GM20431 (cell line): ENCODE results near the gene ZNF184.

ENCODE experiments used
- in situ Hi-C: fragments of 300-500 bp; cut with MseI, MboI; formaldehyde crosslinking; loops from one replicate; pipeline ENCODE4 v1.15.0; 2020; ENCODE audit warnings: low sequenced_read_pairs; ENCODE audit not compliant: unreplicated experiment

Gene ZNF184

DNA sequence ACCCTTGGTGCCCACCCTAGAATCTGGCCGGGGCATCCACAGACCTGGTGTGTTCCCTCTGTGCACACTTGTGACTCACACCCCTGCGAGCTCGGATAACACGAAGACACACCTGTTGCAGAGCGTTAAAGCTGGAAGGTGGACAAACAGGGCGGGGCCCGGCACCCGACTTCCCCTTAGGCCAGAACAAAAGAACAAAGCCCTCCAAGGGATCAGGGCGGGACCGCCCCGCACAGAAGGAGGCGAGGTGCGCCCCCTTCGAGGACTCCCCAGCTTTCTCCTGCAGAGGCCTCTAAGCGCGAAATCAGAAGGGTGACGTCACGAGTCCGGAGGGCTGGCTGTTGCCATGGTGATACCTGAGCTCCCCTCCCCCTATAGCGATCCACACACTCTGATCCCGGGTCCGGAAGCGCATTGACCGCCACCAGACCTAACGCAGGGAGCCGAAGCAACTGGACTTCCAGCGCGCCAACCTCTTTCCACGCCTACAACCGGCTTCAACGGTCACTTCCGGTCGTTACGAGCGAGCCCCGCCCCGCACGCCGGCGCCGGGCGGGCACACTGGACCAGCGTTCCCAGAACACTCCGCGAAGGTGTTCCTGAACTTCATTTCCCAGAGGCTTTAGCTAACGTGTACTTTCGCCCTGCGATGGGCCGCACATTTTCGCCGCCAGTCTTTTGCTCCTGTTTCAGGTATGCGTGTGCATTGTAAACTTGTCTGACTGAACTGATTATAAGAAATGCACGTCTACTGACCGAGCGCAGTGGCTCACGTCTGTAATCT is at the start of gene ZNF184:
Gene ZNF184 (minus strand): TSS at position 489 of the 784 bp plus-strand sequence. CDS start 811 bp downstream, outside the sequence.
- in situ Hi-C loops = no loop called here

DNA sequence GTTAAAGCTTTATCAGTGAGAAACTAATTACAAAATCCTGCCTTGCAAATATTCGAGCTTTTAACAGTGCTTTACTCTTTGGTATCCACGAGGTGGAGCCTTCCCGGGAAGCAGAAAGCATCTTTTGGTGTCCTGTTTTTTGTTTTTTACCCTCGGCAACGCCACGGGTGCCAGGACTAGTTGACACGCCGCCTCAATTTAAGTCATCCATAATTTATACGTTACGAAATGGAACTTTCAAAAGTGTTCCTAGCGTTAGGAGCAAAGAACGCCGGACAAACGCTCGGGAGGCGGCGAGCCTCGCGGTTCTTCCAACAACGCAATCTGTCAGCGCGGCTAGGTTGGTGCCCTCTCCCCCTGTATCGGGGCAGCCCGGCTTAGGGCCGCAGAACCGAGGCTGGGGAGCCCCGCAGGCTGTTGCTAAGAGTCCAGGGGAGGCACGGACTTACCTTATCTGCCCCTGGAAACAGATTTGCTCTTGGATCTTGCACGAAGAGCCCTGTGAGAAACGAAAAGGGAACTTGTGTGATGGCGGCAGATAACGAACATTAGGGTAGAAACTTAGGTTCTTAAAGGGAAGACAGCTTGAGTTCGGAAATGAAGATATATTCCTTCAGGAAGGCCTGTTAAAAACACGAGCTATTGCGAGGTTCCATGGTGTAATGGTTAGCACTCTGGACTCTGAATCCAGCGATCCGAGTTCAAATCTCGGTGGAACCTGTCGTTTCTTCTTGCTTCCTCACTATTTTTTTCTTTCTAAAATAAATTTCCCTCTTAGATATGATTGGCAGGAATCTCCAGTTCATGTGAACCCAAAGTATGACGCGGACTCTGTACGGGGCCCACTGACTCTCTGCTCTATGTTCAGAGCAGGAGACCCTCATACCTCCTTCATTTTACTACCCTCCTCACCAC is 46.2 kb upstream of the ZNF184 start:
- in situ Hi-C loops = loop anchor here (25.0 kb wide), 1 partner anchor 243 kb away; no protein-coding TSS in a partner anchor

- in situ Hi-C loops = loop anchor here (25.0 kb wide), 1 partner anchor 244 kb away; no protein-coding TSS in a partner anchor
These were observed 45.3 kb upstream of the ZNF184 start for GRCh38 chr6:27517928-27518787.

- in situ Hi-C loops = loop anchor here (25.0 kb wide), 1 partner anchor 245 kb away; no protein-coding TSS in a partner anchor
These were observed 44.3 kb upstream of the ZNF184 start for GRCh38 chr6:27517238-27517637.

DNA sequence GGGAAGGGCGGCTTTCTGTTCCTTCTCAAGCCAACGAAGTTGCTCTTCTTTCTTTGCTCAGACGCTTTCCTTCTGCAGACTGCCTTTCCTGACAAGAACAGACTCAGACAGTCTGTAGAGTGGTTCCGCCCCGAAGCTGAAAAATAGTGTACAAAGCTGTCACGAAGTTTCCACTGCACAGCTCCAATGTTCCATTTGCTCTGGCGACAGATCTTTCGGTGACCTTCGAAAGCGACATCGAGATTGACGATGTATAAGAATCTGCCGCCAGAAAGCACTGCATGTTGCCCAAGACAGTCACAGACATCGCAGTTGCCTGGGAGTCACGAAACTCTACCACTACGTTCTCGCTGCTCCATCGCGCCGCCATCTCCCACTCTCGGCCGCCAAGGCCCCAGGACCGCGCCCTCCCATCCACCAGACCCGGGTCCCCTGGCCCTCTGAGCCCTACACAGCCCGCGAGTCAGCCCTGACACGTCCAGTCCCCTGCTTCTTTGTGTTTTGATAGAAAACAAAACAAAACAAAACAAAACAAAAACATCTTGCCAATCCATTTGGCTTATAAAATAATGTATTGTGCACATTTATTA is 42.1 kb upstream of the ZNF184 start:
- in situ Hi-C loops = loop anchor here (25.0 kb wide), 1 partner anchor 247 kb away; no protein-coding TSS in a partner anchor

DNA sequence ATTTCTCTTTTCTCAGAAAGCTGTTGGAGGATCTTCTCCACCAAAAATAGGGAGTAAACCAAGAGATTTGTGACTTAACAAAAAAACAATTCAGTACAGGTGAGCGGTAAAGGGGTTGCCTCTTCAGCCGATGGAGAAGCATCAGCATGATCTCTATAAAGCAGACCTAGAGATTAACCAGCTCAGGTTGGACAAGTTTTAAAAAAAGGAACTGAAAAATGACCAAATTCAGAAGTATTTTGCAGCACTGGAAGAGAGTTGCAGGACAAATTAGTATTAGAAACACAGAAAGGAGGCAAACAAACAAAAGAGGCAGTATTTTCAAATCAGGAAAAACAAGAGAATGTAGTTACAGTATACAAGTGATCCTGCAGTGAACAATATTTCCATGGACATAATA is 39.6 kb upstream of the ZNF184 start:
- in situ Hi-C loops = loop anchor here (25.0 kb wide), 1 partner anchor 250 kb away; no protein-coding TSS in a partner anchor

- in situ Hi-C loops = loop anchor here (25.0 kb wide), 1 partner anchor 255 kb away; no protein-coding TSS in a partner anchor
These were observed 34.4 kb upstream of the ZNF184 start for GRCh38 chr6:27507041-27507956.

GRCh38 chr6:27505209-27506027 is 32.5 kb upstream of the ZNF184 start:
- in situ Hi-C loops = loop anchor here (25.0 kb wide), 1 partner anchor 257 kb away; no protein-coding TSS in a partner anchor

DNA sequence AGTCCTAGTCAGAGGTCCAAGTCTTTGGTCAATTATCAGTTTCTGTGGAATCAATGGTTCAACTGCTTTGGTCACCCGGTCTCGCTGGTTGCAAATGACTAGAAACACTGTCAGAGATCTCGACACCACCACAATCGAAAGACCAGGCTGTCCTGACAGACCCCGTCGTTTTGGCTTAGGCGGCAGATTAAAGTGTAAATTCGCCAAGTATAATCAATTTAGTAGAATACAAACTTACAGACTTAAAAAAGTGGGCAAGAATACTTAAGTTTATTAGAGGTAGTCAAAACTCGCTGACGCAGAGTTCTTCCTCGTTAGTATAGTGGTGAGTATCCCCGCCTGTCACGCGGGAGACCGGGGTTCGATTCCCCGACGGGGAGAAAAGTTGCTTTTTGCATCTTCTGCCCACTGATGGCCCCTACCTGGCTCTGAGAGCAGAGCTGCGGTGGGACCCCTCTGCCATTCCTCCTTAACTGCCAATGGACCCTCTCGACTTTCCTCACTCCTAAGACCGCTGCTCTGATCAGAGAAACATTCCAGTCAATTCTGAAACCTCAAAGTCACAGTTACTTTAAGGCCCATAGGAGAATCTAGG is 30.6 kb upstream of the ZNF184 start:
- in situ Hi-C loops = loop anchor here (25.0 kb wide), 1 partner anchor 259 kb away; no protein-coding TSS in a partner anchor

GRCh38 chr6:27502508-27503435 is 29.9 kb upstream of the ZNF184 start:
- in situ Hi-C loops = loop anchor here (25.0 kb wide), 1 partner anchor 260 kb away; no protein-coding TSS in a partner anchor

DNA sequence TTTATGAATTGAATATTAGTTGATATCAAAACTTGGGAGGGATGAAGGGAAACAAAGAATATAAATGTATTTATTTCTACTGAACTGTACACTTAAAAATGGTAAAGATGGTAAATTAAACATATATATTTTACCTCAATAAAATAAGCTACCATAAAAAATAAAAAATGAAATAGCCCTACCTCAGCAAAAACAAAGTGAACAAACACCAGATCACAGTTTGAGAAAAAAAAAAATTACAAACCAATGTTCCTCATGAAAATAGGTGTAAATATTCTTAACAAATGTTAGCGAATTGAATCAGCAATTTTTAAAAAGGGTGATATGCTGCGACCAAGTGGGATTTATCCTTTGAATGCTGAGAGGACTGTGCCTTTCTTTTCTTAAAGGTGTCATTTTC is 28.3 kb upstream of the ZNF184 start:
- in situ Hi-C loops = loop anchor here (25.0 kb wide), 1 partner anchor 261 kb away; no protein-coding TSS in a partner anchor

DNA sequence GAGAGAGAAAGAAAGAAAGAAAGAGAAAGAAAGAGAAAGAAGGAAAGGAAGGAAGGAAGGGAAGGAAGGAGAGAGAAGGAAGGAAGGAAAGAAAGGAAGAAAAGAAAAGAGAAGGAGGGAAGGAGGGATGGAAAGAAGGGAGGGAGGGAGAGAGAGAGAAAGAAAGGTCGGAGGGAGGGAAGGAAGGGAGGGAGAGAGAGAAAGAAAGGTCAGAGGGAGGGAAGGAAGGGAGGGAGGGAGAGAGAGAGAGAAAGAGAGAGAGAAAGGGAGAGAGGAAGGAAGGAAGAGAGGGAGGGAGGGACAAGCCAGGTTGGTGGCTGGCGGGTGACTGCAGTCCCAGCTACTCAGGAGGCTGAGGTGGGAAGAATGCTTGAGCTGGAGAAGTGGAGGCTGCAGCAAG is 27.3 kb upstream of the ZNF184 start:
- in situ Hi-C loops = loop anchor here (25.0 kb wide), 1 partner anchor 262 kb away; no protein-coding TSS in a partner anchor

GRCh38 chr6:27495386-27496135 is 22.7 kb upstream of the ZNF184 start:
- in situ Hi-C loops = no loop called here

DNA sequence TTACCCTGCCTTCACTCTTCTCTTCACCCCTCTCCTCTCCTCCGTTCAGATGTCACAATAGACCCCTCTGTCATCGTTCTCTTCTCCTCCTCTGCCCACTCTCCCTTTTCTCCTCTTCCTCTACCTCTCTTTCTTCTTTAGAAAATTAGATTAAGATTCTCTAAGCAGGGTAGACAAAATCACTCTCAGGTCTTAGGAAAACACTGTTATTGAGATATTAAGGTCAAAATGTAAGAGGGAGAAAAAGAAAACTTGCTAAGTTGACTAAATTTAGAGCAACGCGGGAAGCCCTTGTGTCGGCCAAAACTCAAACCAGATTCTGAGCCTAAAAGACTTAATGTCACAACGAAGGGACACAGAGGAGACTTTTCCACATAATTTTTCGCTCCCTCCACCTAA is 22.1 kb upstream of the ZNF184 start:
- in situ Hi-C loops = no loop called here

DNA sequence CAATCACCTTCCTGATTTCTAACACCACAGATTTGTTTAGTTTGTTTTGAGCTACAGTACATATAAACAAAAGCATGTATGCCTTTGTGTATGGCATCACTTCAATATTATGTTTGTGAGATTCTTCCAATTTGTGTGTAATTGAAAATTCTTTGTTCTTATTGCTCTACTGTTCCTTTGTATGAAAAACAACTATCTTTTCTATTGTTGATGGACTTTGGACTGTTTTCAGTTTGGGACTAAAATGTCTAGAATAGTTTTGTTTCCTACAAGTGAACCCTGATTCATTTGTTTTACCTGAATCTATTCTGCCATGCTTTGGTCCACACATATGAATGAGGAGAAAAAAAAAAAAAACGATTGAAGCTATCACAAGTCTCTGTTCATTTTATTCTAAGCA is 21.2 kb upstream of the ZNF184 start:
- in situ Hi-C loops = no loop called here
